Central memory CD4-positive, alpha-beta T cell (primary cell): ENCODE results near the gene VSIG10L.

Source experiments
- DNase-seq: peaks from one replicate; pipeline ENCODE4 v3.0.0; 2022
- total RNA-seq, 3 experiments: gene quantifications; one replicate each; lab custom pipeline; 2026; lab: John Stamatoyannopoulos, UW

Gene VSIG10L
- 0.19 to 1.1 (median 0.22) reads per million in 3 experiments for total RNA-seq

DNA sequence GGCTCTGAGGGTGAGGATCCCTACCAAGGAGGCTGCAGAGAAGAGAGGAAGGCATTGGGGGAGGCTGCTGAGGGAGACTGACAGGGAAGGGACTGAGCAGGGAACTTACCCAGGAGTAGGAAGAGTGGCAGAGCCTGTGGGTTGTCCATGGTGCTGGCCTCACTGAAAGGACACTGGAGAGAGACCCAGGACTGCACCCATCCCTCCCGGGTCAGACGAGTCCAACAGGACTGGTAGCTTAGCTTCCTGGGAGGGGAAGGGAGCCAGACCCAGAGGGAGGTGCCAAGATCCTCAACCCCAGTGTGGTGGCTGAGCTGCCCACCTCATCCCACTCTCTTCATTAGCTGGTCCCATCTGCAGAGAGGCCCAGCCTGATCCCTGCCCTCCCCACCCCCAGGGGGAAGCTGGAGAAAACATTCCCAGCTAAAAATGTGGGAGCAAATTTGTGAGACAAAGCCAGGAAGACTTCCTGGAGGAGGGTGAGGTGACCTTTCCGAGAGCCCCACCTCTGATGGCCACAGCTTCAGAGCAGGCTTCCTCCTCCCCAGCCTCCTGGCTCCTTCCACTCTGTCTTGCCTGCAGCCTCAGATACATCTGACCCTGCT lies at the start of gene VSIG10L:
Gene VSIG10L (minus strand): TSS at position 164 of the 605 bp plus-strand sequence. CDS start 15 bp downstream, at position 149.
- DNase-seq, result no peak

GRCh38 chr19:51391073-51391611 lies 49.2 kb upstream of the VSIG10L start:
- no peak for DNase-seq

DNA sequence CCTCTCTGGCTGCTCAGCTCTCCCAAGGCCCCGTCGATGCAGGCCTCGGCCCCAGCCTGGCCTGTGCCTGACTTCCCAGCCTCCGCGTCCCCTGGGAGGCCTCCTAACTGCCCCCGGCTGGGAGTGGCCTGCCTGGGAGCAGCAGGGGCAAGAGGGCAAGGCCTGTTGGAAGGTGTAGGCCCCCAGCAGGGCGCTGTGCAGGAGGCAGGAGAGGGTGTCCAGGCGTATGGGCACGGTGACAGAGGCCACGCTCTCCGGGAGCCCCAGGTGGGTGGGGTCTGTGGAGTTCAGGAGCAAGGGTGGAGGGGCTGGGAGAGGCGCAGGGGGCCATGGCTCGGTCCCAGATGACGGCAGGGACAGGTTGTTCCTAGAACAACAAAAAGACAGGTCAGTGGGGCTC lies 47.2 kb upstream of the VSIG10L start:
- no peak for DNase-seq

DNA sequence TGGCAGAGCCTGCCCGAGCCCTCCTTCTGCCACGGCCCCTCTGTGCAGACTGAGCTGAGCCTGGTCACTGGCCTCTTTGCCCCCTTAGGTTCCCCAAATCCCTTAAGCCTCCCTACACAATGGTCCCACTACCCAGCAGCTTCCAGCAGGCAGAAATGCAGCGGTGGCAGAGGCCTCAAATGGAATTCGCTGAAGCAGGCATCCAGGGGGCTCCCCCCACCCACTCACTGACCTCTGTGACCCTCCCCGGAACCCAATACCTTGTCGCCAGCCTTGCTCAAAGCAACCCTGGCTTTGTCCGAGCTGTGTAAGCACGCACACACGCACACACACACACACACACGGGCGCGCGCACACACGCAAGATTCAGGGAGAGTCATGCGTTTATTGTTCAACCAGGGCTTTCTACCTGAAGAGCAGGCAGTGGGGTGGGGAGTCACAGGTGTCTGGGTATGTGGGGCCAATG lies 46.0 kb upstream of the VSIG10L start, which contains the start of gene LIM2:
Gene LIM2 (minus strand): TSS at position 51 of the 466 bp plus-strand sequence. CDS start 531 bp downstream, outside the sequence.
- DNase-seq, result no peak

DNA sequence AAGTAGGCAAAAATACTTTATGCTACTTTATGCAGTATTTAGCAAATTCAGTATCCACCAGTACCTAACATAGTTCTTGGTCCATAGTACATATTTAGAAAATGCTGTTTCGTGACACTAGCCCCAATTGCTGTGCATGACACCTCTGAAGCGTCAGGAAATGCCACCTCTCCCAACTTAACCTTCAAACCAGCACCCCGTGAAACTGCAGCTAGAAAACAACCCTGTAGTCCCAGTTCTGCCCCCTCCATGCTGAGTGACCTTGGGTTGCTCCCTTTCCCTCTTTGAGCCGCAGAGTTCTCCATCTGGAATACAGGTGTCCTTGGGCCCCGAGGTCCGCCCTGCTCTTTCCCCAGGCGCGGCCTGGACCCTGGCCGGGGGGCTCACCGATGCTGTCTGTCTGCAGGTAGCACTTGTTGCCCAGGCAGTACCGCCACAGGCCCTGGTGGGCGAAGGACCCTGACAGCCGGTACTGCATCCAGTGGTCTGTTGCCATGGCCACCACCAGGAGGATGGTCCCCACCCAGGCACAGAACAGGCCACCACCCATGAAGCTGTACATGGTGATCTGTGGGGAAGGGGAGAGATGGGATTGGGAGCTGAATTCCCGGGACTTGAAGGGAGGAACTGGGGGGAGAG lies 45.1 kb upstream of the VSIG10L start:
- DNase-seq, result no peak

DNA sequence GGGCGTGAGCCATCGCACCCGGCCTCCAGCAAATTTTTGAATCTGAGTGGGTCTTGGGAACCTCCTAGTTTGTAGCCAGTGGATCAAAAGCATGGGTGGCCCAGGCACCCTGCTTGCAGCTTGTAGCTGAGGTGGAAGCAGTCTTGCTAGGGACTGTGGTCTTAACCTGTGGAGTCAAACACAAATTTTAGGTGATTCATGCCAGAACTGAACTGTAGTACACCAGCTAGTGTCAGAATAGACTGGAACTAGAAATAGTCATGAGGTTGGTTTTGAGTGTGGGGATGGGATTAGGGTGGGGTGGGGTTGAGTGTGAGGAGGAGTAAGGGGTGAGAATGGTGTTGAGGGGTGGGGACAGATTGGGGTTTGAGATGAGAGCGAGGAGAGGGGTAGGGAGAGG lies 40.1 kb upstream of the VSIG10L start:
- DNase-seq, result no peak

GRCh38 chr19:51380379-51380778 lies 38.4 kb upstream of the VSIG10L start:
- no peak for DNase-seq

GRCh38 chr19:51377422-51377821 lies 35.5 kb upstream of the VSIG10L start:
- no peak for DNase-seq

DNA sequence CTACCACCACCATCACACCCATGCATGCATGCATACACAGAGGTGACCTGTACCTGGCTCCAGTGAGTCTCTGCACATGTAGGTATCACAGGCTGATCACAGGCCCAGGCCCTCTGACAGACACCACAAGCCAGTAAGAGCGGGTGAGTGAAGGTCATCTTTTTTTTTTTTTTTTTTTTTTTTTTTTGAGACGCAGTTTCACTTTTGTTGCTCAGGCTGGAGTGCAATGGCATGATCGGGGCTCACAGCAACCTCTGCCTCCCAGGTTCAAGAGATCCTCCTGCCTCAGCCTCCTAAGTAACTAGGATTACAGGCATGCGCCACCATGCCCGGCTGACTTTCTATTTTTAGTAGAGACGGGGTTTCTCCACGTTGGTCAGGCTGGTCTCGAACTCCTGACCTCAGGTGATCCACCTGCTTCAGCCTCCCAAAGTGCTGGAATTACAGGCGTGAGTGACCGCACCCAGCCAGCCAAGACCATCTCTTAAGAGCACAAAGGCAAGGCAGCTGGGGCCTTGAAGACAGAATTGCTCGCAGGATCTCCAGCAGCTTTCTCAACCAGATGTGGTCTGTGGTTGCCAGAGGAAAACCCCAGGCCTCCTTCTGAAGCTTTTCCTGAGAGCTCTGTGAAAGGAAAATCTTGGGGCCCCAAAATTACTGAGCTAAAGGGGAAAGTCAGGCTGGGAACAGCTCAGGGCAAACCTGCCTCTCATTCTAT lies 33.7 kb upstream of the VSIG10L start:
- DNase-seq, result no peak

- DNase-seq, result peak; percentile 40
Observed at GRCh38 chr19:51372649-51373504, 30.9 kb upstream of the VSIG10L start, which contains the start of gene NKG7. Gene NKG7, minus strand, starts transcription at chr19:51372654. Its CDS starts 119 bp downstream, at chr19:51372535.

GRCh38 chr19:51372021-51372648 lies 30.2 kb upstream of the VSIG10L start:
- no peak for DNase-seq

- DNase-seq, result no peak
Observed at GRCh38 chr19:51371186-51371690, 29.3 kb upstream of the VSIG10L start.

- DNase-seq, result no peak
Observed at GRCh38 chr19:51370230-51370629, 28.3 kb upstream of the VSIG10L start.

GRCh38 chr19:51368366-51369282 lies 26.7 kb upstream of the VSIG10L start, which contains the start of gene CLDND2:
Gene CLDND2, minus strand, starts transcription at chr19:51369003. Its CDS starts 426 bp downstream, at chr19:51368577.
- DNase-seq, result no peak

DNA sequence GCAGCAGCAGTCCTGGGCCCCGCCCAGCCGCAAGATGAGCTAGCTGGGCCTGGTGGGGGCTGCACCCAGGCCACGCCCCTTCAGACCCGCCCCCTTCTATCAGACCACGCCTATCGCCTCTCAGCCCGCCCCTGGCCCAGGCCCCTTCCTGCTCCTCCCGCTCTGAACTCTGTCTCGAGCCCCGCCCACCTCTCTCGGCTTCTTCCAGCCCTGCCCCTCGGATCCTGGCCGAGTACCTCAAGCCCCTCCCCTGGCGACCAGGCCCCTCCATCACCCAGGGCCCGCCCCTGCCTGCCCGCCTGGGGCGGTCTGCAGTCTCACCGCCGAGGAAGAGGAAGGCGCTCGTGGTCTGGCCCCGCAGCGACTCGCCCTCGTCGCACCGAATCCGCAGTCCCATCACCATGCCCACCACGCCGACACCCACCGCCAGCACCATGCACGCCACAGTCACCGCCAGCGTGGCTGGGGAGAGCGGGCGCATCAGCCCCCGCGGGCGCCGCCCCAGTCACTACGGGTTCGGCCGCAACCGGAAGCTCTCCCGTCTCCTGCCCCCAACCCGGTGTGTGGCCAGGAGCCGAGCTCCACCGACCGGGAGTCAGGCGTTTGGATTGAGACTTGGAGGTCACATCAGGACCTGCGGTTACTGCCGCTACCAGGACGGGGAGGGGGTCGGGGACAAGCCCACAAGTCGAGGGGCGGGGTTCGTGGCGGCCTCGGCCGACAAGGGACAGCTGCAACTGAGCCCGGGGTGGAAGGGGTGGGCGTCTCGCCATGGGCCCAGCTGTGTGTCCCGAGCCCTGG lies 25.8 kb upstream of the VSIG10L start:
- DNase-seq, result peak; percentile 89

- DNase-seq, result no peak
Observed at GRCh38 chr19:51367255-51367564, 25.3 kb upstream of the VSIG10L start.

DNA sequence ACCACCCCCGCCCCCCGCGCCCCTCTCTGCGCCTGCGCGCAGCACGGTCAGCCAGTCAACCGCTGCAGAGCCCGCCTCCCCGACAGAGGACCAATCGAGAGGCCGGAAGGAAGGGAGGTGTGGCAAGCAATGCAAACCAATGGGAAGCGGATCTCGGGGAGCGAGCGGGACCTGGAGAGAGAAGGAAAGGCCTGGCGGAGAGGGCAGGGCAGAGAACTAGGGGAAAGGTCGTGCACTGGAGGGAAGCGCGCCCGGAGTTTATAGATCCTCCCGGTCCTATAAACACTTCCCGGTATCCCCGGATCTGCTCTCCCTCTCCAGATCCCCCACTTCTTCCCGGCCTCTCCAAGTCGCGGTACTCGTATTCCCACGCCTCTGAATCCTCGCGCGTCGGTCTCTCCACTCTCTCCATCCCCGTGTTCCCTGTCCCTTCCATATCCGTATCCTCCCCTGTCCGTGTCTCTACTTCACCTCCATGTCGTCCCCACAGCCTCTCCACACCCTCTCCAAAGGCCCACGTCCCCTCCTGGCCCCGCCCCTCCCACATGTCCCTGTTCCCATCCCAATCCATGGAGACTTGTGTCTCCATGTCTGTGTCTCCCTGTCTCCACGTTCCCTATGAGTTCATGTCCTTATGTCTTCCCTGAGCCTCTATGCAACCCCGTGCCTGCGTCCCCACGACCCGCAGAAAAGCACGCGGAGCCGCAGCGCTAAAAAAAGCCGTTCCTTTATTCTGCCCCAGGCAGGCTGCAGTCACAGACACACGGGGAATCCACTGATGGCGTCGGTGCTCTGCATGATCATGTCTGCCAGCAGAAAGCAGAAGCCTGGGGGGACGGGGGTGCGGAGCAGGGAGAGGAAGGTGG lies 24.7 kb upstream of the VSIG10L start:
- peak; percentile 87 for DNase-seq

DNA sequence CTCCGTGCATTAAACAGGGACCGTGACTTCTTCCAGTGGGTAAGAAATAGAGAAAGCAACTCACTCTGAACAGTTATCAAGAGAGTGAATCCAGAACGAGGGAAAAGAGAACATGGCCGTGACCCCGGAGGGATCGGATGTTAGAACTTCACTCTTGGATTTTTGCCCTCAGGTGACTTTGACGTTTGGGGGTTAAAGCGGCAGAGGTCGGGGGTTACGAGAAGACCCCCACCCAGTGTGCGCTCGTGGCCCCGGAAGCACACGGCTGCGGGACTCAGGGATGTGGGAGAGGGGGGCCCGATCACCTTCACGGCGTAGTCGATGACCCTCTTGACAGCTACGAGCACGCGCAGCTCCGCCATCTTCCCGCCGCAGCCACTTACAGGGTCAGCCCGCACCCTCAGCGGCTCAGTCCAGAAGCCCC lies 24.0 kb upstream of the VSIG10L start, which contains the start of gene ETFB:
Gene ETFB (minus strand): TSS at position 424 of the 424 bp plus-strand sequence. CDS start 62 bp downstream, at position 362.
- no peak for DNase-seq
